ENCODE results near the gene GJB2.

GRCh38 chr13:20142023-20142926, 50.5 kb downstream of the GJB2 start:
- no peak for TF ChIP-seq POLR2A (IDR thresholded peaks at IDR 0.05)
- no peak for TF ChIP-seq CTCF (IDR thresholded peaks at IDR 0.05)
